PC-9 (cell line): ENCODE measurements around the gene TAOK1. TPM values are rescaled to one million over a fixed set of nuclear protein-coding genes. Genes with fewer than 3 reads are reported as not detected.

ENCODE experiments used
- BruUV-seq: library from RNA; stranded (reverse); fragments of 400-500 nt; replicated peaks from 2 replicates; lab custom pipeline; 2021; lab: Mats Ljungman, UMichigan
- CTCF ChIA-PET: fragments of 300-600 bp; sonication (Branson Sonifier 250); formaldehyde crosslinking; loops from one replicate; lab custom pipeline; 2022; ENCODE audit warnings: antibody characterized with exemption; lab: Charles Lee
- POLR2A ChIA-PET: fragments of 300-600 bp; sonication (Branson Sonifier 250); formaldehyde crosslinking; loops from one replicate; lab custom pipeline; 2022; ENCODE audit warnings: antibody characterized with exemption; ENCODE audit not compliant: unreplicated experiment; lab: Charles Lee
- DNase-seq, 2 experiments: peaks; one replicate each; pipeline versions ENCODE4 v3.0.0 to v3.0.0-alpha.2; 2015 to 2022; ENCODE audit warnings: mixed read lengths in 1 of 2
- H2AFZ ChIP-seq: fragments of 200-600 bp; sonication (generic); 2 replicates; pipeline ENCODE4 v1.8.1; 2017; ENCODE audit warnings: antibody characterized with exemption
- H3F3A ChIP-seq: fragments of 200-600 bp; sonication (generic); 2 replicates; pipeline ENCODE4 v1.8.1; 2017; ENCODE audit warnings: antibody characterized with exemption, mild to moderate bottlenecking, low read depth; ENCODE audit not compliant: insufficient read depth
- H3K27ac ChIP-seq: fragments of 200-600 bp; sonication (generic); 2 replicates; pipeline ENCODE4 v1.6.1; 2016; ENCODE audit warnings: mixed run types
- H3K27me3 ChIP-seq: fragments of 200-600 bp; sonication (generic); 2 replicates; pipeline ENCODE4 v1.6.1; 2016; ENCODE audit warnings: low read depth, mixed run types; ENCODE audit not compliant: insufficient read depth
- H3K36me3 ChIP-seq: fragments of 200-600 bp; sonication (generic); 2 replicates; pipeline ENCODE4 v1.6.1; 2016; ENCODE audit warnings: low read depth, mixed run types
- H3K4me1 ChIP-seq: fragments of 200-600 bp; sonication (generic); replicated peaks from 2 replicates; pipeline ENCODE4 v1.6.1; 2016; ENCODE audit warnings: mixed run types; ENCODE audit not compliant: insufficient read depth
- H3K4me2 ChIP-seq: fragments of 200-600 bp; sonication (generic); 2 replicates; pipeline ENCODE4 v1.6.1; 2017; ENCODE audit warnings: mixed run types
- H3K4me3 ChIP-seq: fragments of 200-600 bp; sonication (generic); 2 replicates; pipeline ENCODE4 v1.6.1; 2016; ENCODE audit warnings: mixed run types
- H3K79me2 ChIP-seq: fragments of 200-600 bp; sonication (generic); 2 replicates; pipeline ENCODE4 v1.6.1; 2017; ENCODE audit warnings: low read depth, mixed run types
- H3K9me2 ChIP-seq: fragments of 200-600 bp; sonication (generic); 2 replicates; pipeline ENCODE4 v1.8.1; 2017; ENCODE audit warnings: mild to moderate bottlenecking; ENCODE audit not compliant: insufficient read depth
- H3K9me3 ChIP-seq: fragments of 200-600 bp; sonication (generic); 2 replicates; pipeline ENCODE4 v1.8.1; 2016; ENCODE audit warnings: low read depth; ENCODE audit not compliant: insufficient read depth
- H4K20me1 ChIP-seq: fragments of 200-600 bp; sonication (generic); 2 replicates; pipeline ENCODE4 v1.8.1; 2017; ENCODE audit not compliant: insufficient read depth
- CTCF ChIP-seq: fragments of 200-600 bp; sonication (generic); conservative IDR thresholded peaks from 2 replicates; pipeline ENCODE4 v1.6.1; 2017; ENCODE audit warnings: mixed run types, antibody characterized with exemption, mild to moderate bottlenecking, moderate library complexity
- EZH2 ChIP-seq: fragments of 200-600 bp; sonication (generic); IDR thresholded peaks from 2 replicates; pipeline ENCODE4 v1.8.0; 2017; ENCODE audit warnings: antibody characterized with exemption, low read depth
- intact Hi-C: fragments of 100-400 bp; cut with micrococcal nuclease; formaldehyde crosslinking; loops from one replicate; pipeline ENCODE4 v1.10.0; 2022; ENCODE audit not compliant: unreplicated experiment
- total RNA-seq: library from RNA; stranded (reverse); gene quantifications from 2 replicates; pipeline ENCODE4 v1.2.3, GENCODE V29; 2021

TAOK1 gene
- total RNA-seq, 1 experiment from 2014 or later = 51.1 TPM

GRCh38 chr17:29592850-29593551 lies 202.8 kb downstream of the TAOK1 start, which contains the start of gene ANKRD13B:
Gene ANKRD13B (plus strand): TSS chr17:29593132. CDS start chr17:29593622, 490 bp downstream.
- peak within 1 kb of the TSS; percentile 72 for H3K4me3 ChIP-seq
- H3K36me3 ChIP-seq = no peaks in the 10 kb centered on the region
- BruUV-seq = no TSS peak
- POLR2A ChIA-PET = interaction anchor here (0.6 kb wide), 1 partner anchor 48 kb away, joined by 5 read pairs; no protein-coding TSS in a partner anchor
- peaks cover 30% of the 10 kb centered on the region for H3F3A ChIP-seq
- no peaks in the 10 kb centered on the region for H3K9me2 ChIP-seq
- no peaks in the 10 kb centered on the region for H3K9me3 ChIP-seq
- H4K20me1 ChIP-seq = peaks cover 3% of the 10 kb centered on the region
- H3K4me2 ChIP-seq = peak within 1 kb of the TSS; percentile 91
- H3K27me3 ChIP-seq = no peaks in the 10 kb centered on the region
- peaks cover 47% of the 10 kb centered on the region for H3K79me2 ChIP-seq
- intact Hi-C loops = loop anchor here (5.0 kb wide), 1 partner anchor 194 kb away; no protein-coding TSS in a partner anchor
- H3K4me1 ChIP-seq = peaks cover 38% of the 10 kb centered on the region
- TF ChIP-seq CTCF = no peak
- TF ChIP-seq EZH2 = no peak
- peak within 1 kb of the TSS; percentile 41 for H3K27ac ChIP-seq
- CTCF ChIA-PET = interaction anchor here (0.7 to 1.5 kb wide), 3 partner anchors 24 to 223 kb away, joined by 3 to 5 read pairs (median 3); no protein-coding TSS in a partner anchor
- H2AFZ ChIP-seq = peak within 1 kb of the TSS; percentile 77
- DNase-seq = peak; percentile 8 to 45

- H3K4me3 ChIP-seq = peak overlapping the region; percentile 72
- H3K27ac ChIP-seq = peak overlapping the region; percentile 52
- ChIA-PET CTCF (interaction anchor here (0.8 kb wide), 1 partner anchor 31 kb away, joined by 3 read pairs; no protein-coding TSS in a partner anchor), POLR2A (interaction anchor here (0.6 to 1.0 kb wide), 3 partner anchors 25 to 47 kb away, joined by 3 to 5 read pairs (median 4); no protein-coding TSS in a partner anchor)
- no peaks in the 10 kb centered on the region for H3K27me3 ChIP-seq
- BruUV-seq = TSS peak; percentile 19
- no peaks in the 10 kb centered on the region for H3K9me2 ChIP-seq
- H3K4me1 ChIP-seq = peaks cover 36% of the 10 kb centered on the region
- H3K79me2 ChIP-seq = peaks cover 38% of the 10 kb centered on the region
- no peak; the same call in 1 of the 2 replicates for TF ChIP-seq CTCF
- TF ChIP-seq EZH2 = no peak
- H3K4me2 ChIP-seq = peak overlapping the region; percentile 91
- H4K20me1 ChIP-seq = no peaks in the 10 kb centered on the region; the same call in none of the 2 replicates
- intact Hi-C loops = loop anchor here (1.0 to 5.0 kb wide), 2 partner anchors 45 to 193 kb away; no protein-coding TSS in a partner anchor
- peak overlapping the region; percentile 77 for H2AFZ ChIP-seq
- H3F3A ChIP-seq = peaks cover 30% of the 10 kb centered on the region
- peak in 1 of 2 experiments; percentile 43 for DNase-seq
- H3K36me3 ChIP-seq = no peaks in the 10 kb centered on the region
- no peaks in the 10 kb centered on the region for H3K9me3 ChIP-seq
These were observed 203.7 kb downstream of the TAOK1 start for GRCh38 chr17:29593591-29594518.
